ENCODE measurements around the gene KRTAP9-1. TPM values are rescaled to one million over a fixed set of nuclear protein-coding genes. Genes with fewer than 3 reads are reported as not detected.
A peak's percentile ranks its signal among the peaks of the same experiment; 100 is the strongest.

KRTAP9-1 gene
- total and polyA plus RNA-seq, 9 of the 15 experiments (the other 6 are each of a cell fraction or from before 2014, with no cell fraction given) = not detected

DNA sequence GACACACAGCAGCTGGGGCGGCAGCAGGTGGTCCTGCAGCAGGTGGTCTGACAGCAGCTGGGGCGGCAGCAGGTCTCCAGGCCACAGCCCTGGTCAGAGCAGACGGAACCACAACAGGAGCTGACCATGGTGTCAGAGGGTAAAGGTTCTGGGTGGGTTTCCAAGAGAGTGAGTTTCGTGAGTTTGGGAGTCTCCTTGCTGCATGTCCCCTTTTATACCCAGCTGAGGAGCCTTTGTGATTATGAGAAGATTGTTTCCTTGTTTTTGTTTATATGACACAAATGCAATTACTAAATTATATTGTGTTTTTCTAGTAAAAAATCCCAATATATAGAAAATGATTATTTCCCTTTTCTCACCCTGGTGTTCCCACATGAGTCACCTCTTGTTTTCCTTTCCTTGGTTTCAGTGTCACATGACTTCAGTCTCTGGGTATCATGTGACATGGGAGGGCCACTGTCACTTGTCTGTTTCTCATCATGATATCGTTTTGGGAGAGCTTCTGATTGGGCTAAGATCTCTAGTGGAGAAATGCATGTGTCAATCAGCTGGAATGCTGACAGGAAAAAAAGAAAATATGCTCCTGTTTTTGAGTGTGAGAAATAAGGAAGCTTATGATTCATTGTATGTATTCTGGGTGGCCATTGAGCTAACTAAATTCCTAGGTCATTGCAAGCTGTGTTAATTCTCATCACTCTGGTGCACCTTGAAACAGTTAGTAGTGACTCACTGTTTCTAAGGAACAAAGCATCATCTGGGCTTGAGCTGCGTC, 49.1 kb upstream of the KRTAP9-1 start, which contains the start of gene KRTAP4-6:
KRTAP4-6 (minus strand) TSS at position 185 of the 772 bp plus-strand sequence; CDS start at position 128, 57 bp downstream.
- ChIA-PET CTCF (ENCODE audit: low intra/inter-chr PET ratio) (no interaction called here), POLR2A (interaction anchor here (1.0 kb wide), 1 partner anchor 29 kb away, joined by 3 read pairs; no protein-coding TSS in a partner anchor)
- Histone ChIP-seq H4K20me1 (replicated peaks; ENCODE audit: control insufficient read depth, insufficient read depth, low read length) (no peaks in the 10 kb centered on the region), H2AFZ (ENCODE audit: low read depth, low read length) (no peak within 1 kb of the TSS), H3K4me1 (replicated peaks in 1 of 2; ENCODE audit: control insufficient read depth in 2 of 2, insufficient read depth in 2 of 2, low read length in 2 of 2) (no peaks in the 10 kb centered on the region), H3K9me1 (ENCODE audit: control insufficient read depth, insufficient read depth, low read length) (no peaks in the 10 kb centered on the region), H3K79me2 (ENCODE audit: control insufficient read depth, insufficient read depth, low read length) (no peaks in the 10 kb centered on the region), H3K36me3 (ENCODE audit: control insufficient read depth, insufficient read depth, low read length) (no peaks in the 10 kb centered on the region), H3K4me3 (no peak within 1 kb of the TSS), H3K9ac (ENCODE audit: insufficient read depth in 1 of 2, low read depth in 2 of 2, low read length in 2 of 2) (no peak within 1 kb of the TSS), H3K4me2 (ENCODE audit: insufficient read depth, low read length) (no peak within 1 kb of the TSS), H3K27ac (ENCODE audit: extremely low read depth, low read depth, low read length) (no peak within 1 kb of the TSS), H3K9me3 (replicated peaks; ENCODE audit: control insufficient read depth, insufficient read depth, low read depth, low read length) (no peaks in the 10 kb centered on the region), H3K27me3 (ENCODE audit: control insufficient read depth in 2 of 2, insufficient read depth in 2 of 2, low read length in 2 of 2) (no peaks in the 10 kb centered on the region)
- intact Hi-C loops (cut with micrococcal nuclease) (no loop called here), in situ Hi-C loops (cut with MboI) (no loop called here)
- no peak for ATAC-seq
- DNase-seq (ENCODE audit: extremely low read depth in 1 of 4, low spot score in 3 of 4) = no peak
- no TSS peak for BruUV-seq (replicated peaks)
- no peak for FAIRE-seq
- WGBS (ENCODE audit: insufficient coverage, low coverage, missing lambda C conversion rate) = 0% methylated on average over 6 of the region's 6 CpGs
- TF ChIP-seq U2AF1 (optimal IDR thresholded peaks at IDR 0.05; ENCODE audit: low read depth, low read length) (no peak), XRCC4 (IDR thresholded peaks at IDR 0.05; ENCODE audit: extremely low read depth, insufficient read depth, insufficient read length) (no peak), SMARCE1 (IDR thresholded peaks at IDR 0.05) (no peak), CHCHD3 (CRISPR knock-in tag; IDR thresholded peaks at IDR 0.05) (no peak), ZFP1 (CRISPR knock-in tag; IDR thresholded peaks at IDR 0.05) (peak; percentile 71), BDP1 (IDR thresholded peaks at IDR 0.05; ENCODE audit: insufficient read depth, insufficient read length) (no peak), RBM14 (IDR thresholded peaks at IDR 0.05; ENCODE audit: borderline replicate concordance, insufficient read depth, low read depth, low read length) (no peak), ZNF24 (IDR thresholded peaks at IDR 0.05) (no peak), NFATC3 (IDR thresholded peaks at IDR 0.05) (no peak), RBM34 (IDR thresholded peaks at IDR 0.05; ENCODE audit: borderline replicate concordance, insufficient read depth, low read length) (no peak), CBFA2T2 (conservative IDR thresholded peaks at IDR 0.05) (0 out of 2 replicates have a peak, but pooled peaks have one; percentile 9), JUND (IDR thresholded peaks at IDR 0.05; ENCODE audit: borderline replicate concordance, low read depth, low read length) (no peak), JUND (tag; IDR thresholded peaks at IDR 0.05; ENCODE audit: borderline replicate concordance, low read depth, low read length) (no peak), TAF1 (IDR thresholded peaks at IDR 0.05; ENCODE audit: control insufficient read depth, extremely low read depth, insufficient read depth, low read length, severe bottlenecking) (no peak)
- TF ChIP-seq, protein P1, sequence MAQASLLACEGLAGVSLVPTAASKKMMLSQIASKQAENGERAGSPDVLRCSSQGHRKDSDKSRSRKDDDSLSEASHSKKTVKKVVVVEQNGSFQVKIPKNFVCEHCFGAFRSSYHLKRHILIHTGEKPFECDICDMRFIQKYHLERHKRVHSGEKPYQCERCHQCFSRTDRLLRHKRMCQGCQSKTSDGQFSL (CRISPR knock-in tag; IDR thresholded peaks at IDR 0.05) = no peak
- TF ChIP-seq, protein P1 (tag; IDR thresholded peaks at IDR 0.05) = no peak
- TF ChIP-seq, protein P2, sequence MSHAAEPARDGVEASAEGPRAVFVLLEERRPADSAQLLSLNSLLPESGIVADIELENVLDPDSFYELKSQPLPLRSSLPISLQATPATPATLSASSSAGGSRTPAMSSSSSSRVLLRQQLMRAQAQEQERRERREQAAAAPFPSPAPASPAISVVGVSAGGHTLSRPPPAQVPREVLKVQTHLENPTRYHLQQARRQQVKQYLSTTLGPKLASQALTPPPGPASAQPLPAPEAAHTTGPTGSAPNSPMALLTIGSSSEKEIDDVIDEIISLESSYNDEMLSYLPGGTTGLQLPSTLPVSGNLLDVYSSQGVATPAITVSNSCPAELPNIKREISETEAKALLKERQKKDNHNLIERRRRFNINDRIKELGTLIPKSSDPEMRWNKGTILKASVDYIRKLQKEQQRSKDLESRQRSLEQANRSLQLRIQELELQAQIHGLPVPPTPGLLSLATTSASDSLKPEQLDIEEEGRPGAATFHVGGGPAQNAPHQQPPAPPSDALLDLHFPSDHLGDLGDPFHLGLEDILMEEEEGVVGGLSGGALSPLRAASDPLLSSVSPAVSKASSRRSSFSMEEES (CRISPR knock-in tag; IDR thresholded peaks at IDR 0.05) = peak; percentile 80
- TF ChIP-seq, protein P3, sequence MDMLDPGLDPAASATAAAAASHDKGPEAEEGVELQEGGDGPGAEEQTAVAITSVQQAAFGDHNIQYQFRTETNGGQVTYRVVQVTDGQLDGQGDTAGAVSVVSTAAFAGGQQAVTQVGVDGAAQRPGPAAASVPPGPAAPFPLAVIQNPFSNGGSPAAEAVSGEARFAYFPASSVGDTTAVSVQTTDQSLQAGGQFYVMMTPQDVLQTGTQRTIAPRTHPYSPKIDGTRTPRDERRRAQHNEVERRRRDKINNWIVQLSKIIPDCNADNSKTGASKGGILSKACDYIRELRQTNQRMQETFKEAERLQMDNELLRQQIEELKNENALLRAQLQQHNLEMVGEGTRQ (CRISPR knock-in tag; IDR thresholded peaks at IDR 0.05) = peak; percentile 30; the same call in 1 of the 2 replicates
- TF ChIP-seq, protein P4, sequence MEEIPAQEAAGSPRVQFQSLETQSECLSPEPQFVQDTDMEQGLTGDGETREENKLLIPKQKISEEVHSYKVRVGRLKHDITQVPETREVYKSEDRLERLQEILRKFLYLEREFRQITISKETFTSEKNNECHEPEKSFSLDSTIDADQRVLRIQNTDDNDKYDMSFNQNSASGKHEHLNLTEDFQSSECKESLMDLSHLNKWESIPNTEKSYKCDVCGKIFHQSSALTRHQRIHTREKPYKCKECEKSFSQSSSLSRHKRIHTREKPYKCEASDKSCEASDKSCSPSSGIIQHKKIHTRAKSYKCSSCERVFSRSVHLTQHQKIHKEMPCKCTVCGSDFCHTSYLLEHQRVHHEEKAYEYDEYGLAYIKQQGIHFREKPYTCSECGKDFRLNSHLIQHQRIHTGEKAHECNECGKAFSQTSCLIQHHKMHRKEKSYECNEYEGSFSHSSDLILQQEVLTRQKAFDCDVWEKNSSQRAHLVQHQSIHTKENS (CRISPR knock-in tag; IDR thresholded peaks at IDR 0.05) = no peak
